Measurements from ENCODE around the gene JARID2. TPM values are rescaled to one million over a fixed set of nuclear protein-coding genes. Genes with fewer than 3 reads are reported as not detected.

JARID2 gene
- total RNA-seq, 1 donor from 2014 or later, result 8.4 TPM

DNA sequence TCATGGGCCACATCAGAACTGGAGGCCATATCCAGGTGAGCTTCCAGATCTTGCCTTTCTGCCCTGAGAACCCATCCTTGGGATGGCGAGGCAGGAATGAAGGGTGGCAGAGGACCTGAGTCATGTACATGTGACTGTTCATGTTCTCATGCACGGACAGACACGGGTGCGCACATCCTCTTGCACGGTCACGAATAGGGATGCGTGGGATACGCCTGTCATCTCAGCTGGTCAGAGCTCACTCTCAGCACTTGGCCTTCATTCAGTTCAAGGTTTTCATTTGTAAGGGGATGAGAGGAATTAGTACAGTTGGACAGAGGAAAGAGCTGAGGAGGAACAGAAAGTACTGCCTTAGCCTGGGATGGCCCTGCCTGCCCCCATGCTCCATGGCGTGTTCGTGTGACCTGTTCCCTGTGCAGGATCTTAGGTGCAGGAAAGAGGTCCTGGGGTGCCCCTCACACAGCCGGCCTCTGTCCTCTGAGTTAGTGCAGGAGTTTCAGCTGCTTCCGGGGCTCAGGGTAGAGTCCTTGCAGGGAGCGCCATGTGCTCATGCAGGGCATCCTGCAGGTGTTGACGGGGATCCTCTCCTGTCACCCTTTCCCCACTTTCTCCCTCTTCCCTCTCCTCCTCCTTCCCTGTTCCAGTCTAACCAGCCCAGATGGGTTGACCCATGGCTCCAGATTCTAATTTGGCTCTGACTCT is 243.5 kb downstream of the JARID2 start:
- intact Hi-C loops (cut with DNase I), result loop anchor here (5.0 to 10.0 kb wide), 2 partner anchors 42 to 85 kb away; no protein-coding TSS in a partner anchor
- ATAC-seq (no peak), DNase-seq (ENCODE audit: missing footprints) (no peak)

DNA sequence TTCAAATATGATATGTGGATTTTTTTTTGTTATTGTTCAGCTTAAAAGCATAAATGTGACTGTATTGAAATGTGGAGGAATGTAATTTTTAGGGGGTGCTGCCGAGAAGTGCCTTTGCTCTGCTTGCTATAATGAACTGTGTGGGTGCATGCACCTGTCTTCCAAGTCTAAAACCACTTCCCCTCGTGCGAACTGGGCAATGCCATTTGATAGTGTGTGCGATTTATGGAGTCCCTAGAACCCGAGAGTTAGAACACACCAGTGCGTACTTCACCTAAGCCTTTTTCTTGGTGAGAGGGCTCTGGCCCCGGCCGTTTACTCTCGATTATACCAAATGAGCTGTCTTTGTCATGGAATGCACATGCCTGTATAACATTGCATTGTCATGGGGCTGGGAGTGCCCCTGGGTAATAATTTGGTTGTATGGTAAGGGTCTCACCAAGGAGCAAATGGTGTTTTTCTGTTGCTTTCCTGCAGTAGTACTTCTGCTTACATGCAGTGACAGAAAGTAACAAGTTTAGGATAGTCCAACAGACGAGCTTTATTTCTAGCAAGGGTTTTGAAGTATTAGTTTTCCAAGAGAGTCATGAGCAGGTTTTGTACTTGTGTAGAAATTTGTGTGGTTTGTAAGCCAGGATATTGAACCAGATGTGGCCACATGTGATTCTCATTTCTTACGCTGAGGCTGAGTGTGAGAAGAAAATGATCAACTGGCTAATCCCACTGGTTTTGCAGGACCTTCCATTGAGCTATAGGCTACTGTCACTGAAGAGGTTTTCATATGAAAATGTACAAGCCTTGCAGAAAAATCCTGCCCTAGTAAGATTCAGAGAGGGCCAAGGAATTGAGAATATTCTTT is 244.6 kb downstream of the JARID2 start:
- intact Hi-C loops (cut with DNase I), result loop anchor here (5.0 to 10.0 kb wide), 3 partner anchors 243 to 1356 kb away; partner anchors contain the start of gene JARID2
- ATAC-seq (no peak), DNase-seq (ENCODE audit: missing footprints) (no peak)

DNA sequence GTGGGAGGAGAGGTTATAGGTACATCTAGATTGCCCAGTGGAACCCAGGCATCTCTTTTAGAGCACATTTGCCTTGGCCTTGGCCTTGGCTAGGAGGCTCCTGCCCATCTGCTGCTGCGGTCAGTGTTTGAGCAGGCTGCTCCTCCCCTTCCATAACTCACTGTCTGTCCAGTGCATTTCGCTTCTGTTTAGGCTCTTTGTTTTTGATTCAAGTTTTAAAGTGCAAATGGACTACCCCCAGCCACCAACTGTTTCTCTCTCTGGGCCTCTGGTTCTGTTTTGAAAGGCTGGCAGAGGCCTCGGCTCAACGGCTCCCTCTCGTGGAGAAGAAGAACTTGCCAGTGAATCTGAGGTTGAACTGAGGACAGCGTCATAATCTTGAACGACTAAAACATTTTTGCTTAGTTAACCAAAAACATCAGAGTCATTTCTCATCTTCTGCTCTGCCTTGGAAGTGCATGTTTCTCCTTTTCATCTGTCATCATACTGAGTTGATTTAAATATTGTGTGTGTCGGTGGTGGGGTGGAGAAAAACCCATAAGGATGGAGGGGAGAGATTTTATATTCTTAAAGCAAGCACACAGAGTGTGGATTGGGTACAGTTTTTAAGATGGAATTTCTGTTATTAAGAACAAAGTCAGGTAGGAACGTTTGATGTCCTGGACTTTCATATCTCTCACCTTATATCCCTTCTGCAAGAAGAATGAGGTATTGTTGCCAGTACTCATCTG is 245.6 kb downstream of the JARID2 start:
- peak; percentile 76 for ATAC-seq
- intact Hi-C loops (cut with DNase I), result loop anchor here (5.0 to 10.0 kb wide), 3 partner anchors 244 to 1357 kb away; partner anchors contain the start of gene JARID2
- no peak for DNase-seq (ENCODE audit: missing footprints)

DNA sequence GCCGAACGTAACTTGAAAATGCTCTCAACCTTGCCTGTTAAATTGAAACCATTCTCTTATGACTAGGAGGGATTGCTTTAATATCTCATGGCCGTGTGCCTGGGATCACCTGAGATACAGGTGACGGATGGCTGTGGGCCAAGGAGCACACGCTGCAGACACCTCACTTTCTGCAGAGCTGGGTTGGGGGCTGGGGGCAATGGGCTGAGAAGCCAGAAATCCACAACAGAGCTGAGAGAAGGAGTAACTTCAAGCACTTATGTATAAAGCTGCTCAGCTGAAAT is 246.1 kb downstream of the JARID2 start:
- ATAC-seq, result no peak
- intact Hi-C loops (cut with DNase I), result loop anchor here (5.0 to 10.0 kb wide), 3 partner anchors 245 to 1357 kb away; partner anchors contain the start of gene JARID2
- no peak for DNase-seq (ENCODE audit: missing footprints)

DNA sequence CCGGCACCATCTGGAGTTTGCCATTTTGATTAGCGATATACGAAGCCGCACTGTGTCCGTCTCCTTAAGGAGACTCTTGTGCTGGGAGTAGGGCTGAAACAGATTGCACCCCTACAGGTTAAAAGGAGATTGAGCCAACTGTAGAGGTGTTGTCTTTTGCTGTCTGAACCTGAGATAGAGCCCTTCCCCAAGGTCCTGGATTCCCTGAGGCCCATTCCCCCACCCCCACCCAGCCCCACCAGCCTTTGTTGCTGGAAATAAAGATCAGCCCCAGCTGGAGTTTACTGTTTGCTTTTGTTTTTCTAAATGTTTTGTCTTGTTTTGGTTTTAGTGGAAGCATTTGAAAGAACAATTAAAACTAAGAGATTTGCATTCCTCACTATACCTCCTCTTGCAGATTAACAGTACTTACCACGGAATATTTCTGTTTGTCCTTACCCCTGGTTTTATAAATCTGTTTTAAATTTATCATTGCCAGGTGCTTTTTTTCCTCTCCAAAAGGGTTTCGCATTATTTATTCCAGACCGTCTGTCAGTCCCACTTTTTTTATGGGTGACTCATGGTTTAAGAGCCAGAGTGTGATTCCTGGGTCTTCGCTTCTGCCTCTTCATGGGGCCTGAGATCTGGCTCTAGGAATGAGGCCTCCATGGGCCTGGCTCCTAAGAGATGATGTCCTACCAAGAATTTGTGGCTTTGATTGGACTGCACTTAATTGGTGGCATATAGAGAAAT is 247.7 kb downstream of the JARID2 start:
- ATAC-seq, result no peak
- intact Hi-C loops (cut with DNase I), result loop anchor here (5.0 to 10.0 kb wide), 3 partner anchors 246 to 1359 kb away; partner anchors contain the start of gene JARID2
- no peak for DNase-seq (ENCODE audit: missing footprints)

DNA sequence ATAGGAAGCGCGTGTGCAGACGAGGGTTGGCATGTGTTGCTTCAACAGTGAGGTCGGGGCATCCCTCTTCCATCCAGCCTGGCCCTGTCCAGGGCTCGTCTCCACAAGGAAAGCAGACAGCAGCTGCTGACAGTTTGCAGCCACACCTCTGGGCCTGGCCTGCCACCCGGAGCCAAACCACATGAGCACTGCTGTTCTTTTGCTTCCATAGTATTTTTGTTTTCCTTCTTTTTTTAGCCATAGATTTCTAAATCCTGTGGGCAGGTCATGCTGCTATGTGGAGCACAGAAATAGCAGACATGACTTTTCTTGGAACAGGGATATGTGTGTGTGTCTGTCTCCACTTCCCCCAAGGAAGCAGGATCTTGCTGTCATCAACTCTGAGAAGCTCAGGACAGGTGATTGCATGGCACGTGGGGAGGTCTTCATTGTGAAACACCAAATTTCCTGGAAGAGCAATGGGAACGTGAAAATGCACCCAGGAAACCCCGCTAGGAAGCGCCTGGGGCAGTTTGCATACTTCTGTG is 249.6 kb downstream of the JARID2 start:
- intact Hi-C loops (cut with DNase I), result loop anchor here (10.0 kb wide), 1 partner anchor 1361 kb away; no protein-coding TSS in a partner anchor
- DNase-seq (ENCODE audit: missing footprints) (no peak), ATAC-seq (peak; percentile 90)

DNA sequence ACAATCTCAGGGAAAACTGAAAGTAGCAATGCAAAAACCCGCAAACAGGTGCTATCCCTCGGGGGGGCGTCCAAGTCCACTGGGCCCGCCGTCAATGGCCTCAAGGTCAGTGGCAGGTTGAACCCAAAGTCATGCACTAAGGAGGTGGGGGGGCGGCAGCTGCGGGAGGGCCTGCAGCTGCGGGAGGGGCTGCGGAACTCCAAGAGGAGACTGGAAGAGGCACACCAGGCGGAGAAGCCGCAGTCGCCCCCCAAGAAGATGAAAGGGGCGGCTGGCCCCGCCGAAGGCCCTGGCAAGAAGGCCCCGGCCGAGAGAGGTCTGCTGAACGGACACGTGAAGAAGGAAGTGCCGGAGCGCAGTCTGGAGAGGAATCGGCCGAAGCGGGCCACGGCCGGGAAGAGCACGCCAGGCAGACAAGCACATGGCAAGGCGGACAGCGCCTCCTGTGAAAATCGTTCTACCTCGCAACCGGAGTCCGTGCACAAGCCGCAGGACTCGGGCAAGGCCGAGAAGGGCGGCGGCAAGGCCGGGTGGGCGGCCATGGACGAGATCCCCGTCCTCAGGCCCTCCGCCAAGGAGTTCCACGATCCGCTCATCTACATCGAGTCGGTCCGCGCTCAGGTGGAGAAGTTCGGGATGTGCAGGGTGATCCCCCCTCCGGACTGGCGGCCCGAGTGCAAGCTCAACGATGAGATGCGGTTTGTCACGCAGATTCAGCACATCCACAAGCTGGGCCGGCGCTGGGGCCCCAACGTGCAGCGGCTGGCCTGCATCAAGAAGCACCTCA is 250.7 kb downstream of the JARID2 start:
- intact Hi-C loops (cut with DNase I), result loop anchor here (10.0 kb wide), 1 partner anchor 1362 kb away; no protein-coding TSS in a partner anchor
- DNase-seq (ENCODE audit: missing footprints) (no peak), ATAC-seq (no peak)

DNA sequence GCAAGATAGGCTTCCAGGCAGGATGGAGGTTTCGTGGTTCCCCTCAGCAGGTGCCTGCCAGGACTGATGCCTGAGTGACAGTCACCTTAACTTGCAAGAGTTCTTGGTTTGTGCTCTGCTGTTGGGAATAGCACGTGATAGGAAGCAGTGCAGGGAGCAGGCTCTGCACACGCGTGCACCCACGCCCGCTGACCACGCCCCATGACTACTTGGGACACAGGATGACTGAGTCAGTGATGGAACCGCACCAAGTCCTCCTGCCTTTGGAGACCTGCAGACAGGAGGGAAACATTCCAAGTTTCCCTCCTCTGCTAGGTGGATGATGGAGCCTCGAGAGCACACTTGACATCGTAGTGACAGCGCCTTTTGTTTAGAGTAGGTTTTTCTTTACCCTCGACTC is 252.8 kb downstream of the JARID2 start:
- no peak for DNase-seq (ENCODE audit: missing footprints)
- intact Hi-C loops (cut with DNase I), result loop anchor here (10.0 kb wide), 1 partner anchor 1364 kb away; no protein-coding TSS in a partner anchor

DNA sequence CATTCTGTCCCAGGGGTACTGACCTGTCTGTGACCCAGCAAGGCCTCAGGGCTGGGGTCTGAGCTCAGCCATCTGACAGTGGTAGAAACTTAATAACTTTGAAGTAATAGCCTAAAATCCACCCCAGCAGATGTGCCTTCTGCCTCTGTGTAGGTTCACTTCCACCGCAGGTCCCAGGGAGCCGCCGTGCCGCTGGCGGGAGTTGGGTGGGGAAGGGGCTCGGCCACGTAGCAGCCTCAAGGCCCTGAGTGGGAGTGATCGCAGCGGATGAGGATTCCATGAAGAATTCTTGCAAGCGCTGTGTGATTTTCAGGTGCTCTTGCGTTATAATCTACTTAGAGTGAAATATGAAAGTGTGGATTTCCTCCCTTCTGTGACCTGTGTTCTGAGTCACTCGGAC is 253.3 kb downstream of the JARID2 start:
- intact Hi-C loops (cut with DNase I), result loop anchor here (10.0 kb wide), 1 partner anchor 1364 kb away; no protein-coding TSS in a partner anchor
- ATAC-seq (no peak), DNase-seq (ENCODE audit: missing footprints) (no peak)

More for the DNA sequence above, 252.8 kb downstream of the JARID2 start:
- no peak for ATAC-seq

DNA sequence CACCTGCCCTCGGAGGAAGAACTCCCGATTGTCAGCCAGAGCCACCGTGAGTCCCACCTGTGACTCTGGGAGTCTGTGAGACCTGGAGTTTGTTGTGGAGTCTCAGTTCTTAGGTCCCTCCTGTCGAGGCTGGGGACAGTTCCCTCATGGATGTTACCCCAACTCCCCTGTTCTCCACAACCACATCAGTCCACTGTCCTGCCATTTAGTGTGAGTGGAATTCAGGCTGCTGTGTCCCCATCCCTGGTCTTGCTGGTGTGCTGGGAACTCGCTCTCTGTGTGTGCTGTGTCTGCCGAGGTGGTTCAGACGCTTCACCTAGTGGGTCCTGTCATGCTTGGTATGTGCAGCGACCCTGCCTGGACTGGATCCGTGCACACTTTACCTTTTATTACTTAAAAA is 253.7 kb downstream of the JARID2 start:
- intact Hi-C loops (cut with DNase I), result loop anchor here (10.0 kb wide), 1 partner anchor 1365 kb away; no protein-coding TSS in a partner anchor
- no peak for ATAC-seq
- DNase-seq (ENCODE audit: missing footprints), result no peak

DNA sequence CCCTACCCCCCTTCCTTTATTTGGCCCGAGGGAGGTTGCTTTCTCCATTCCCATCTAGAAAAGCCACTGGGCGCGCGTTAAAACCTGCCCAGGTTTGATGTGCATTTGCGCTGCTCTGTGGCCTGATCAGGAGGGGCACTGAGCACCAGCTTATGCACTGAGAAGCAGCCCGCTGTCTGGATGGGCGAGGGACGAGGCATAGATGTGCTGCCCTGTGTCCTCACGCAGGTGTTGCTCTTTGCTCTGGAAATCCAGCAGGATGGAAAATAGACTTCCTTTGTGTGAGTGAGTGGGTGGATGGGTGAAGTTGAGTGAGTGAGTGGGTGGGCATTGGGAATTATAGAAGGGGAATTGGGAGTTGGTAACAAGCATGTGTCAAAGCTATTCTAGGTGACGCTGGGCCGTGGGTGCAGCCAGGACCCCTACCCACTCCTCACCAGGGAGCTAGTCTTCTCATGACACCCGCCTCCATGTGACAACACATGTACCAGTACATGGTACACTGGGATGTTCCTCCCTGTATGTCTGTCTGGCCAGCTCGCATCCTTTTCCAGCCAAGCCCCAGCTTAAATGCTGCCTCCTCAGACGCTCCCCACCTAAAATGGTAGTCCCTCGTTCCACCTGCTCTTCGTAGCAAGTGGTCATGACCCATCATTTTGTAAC is 254.3 kb downstream of the JARID2 start:
- intact Hi-C loops (cut with DNase I), result loop anchor here (5.0 kb wide), 1 partner anchor 618 kb away; no protein-coding TSS in a partner anchor
- no peak for DNase-seq (ENCODE audit: missing footprints)
- no peak for ATAC-seq

DNA sequence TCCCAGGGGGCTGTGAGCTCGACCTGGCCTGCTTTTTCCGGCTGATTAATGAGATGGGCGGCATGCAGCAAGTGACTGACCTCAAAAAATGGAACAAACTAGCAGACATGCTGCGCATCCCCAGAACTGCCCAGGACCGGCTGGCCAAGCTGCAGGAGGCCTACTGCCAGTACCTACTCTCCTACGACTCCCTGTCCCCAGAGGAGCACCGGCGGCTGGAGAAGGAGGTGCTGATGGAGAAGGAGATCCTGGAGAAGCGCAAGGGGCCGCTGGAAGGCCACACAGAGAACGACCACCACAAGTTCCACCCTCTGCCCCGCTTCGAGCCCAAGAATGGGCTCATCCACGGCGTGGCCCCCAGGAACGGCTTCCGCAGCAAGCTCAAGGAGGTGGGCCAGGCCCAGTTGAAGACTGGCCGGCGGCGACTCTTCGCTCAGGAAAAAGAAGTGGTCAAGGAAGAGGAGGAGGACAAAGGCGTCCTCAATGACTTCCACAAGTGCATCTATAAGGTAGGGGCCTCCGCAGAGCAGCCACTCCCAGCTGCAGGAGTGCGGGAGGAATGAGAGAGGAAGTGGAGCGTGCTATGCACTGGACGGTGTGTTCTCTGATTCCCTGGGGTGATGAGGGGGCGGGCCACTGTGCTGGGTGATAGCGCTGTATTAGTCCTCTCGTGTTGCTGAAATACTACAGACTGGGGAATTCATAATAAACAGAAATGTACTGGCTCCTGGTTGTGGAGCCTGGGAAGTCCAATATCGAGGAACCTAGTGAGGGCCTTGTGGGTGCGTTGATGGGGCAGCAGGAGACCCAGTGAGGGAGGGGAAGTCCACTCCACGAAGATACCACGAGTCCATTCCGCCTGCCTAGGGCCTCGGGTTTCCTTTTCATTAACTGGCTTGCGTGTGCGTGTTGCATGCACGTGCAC is 255.3 kb downstream of the JARID2 start:
- intact Hi-C loops (cut with DNase I), result loop anchor here (5.0 kb wide), 1 partner anchor 619 kb away; no protein-coding TSS in a partner anchor
- ATAC-seq, result no peak
- no peak for DNase-seq (ENCODE audit: missing footprints)

DNA sequence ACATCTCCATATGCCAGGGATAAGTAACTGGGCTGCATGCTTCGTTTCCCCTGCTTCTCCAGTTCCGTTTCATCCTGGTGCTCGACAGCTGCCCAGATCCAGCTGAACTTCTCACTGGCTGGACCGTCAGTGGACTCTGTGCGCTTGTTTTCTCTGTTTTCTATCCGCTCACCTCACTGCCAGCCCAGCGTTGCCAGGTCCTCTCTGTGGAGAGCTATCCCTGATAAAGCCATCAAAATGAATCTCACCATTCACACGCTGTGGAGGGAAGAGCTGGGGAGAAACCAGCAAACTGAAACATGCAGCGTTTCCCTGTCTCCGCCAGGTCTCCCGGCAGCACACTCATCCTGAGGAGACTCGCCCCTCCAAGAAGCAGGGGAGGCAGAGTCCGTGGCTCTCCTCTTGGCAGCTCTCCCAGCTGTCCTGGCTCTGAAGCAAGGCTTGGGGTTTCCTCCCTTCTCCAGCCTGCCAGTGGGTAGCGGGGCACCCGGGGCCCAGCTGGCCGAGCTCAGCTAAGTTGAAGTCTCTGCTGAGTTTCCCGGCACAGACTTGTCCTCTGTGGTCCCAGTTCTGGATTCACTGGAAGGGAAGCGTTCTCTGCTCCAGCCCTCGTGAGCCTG is 256.1 kb downstream of the JARID2 start:
- DNase-seq (ENCODE audit: missing footprints), result no peak
- peak; percentile 11 for ATAC-seq
- intact Hi-C loops (cut with DNase I), result loop anchor here (5.0 kb wide), 1 partner anchor 620 kb away; no protein-coding TSS in a partner anchor

DNA sequence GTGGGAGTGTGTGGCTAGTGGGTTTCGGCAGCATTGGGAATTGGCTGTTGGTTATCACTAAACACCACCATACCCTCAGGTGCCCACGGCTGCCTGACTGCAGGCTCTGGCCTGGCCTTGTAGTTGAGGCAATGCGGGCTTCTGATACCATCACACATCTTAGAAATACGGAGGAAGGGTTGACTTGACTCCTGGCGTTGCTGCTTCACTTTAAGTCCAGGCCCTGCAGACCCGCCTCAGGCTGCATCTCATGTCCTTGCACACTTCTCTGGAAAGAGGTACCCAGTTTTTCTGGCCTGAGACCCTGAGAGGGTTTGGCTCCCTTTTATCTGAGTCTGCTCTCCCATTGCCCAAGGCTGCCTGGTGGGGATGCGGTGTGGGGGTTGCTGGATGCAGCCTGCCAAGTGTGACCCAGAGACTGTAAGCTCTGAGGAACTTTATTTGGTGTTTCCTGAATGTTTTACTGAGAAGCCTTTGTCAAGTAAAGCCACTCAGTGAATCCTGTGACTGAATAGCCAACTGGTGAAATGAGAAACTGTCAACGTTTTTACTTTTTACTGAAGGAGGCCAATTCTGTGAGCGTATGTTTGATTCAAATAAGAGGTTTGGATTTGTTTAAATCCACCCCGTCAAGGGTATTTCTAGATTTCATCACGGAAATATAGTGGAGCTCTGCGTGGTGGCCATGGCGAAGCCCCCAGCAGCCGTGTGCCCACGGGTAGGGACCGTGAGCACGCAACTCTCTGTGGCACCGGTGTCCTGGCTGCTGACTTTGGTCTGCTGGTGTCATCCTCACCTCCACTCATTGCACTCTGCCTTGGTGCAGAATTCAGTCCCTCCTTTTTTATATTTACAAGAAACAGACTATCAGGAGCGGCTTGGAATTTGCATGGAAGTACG is 256.8 kb downstream of the JARID2 start:
- DNase-seq (ENCODE audit: missing footprints) (no peak), ATAC-seq (no peak)
- intact Hi-C loops (cut with DNase I), result loop anchor here (5.0 kb wide), 1 partner anchor 620 kb away; no protein-coding TSS in a partner anchor
